Measurements from ENCODE around the gene BCKDHA. TPM values are rescaled to one million over a fixed set of nuclear protein-coding genes. Genes with fewer than 3 reads are reported as not detected.

The BCKDHA gene
- total and polyA plus RNA-seq, 2 of the 4 experiments (the other 2 are of a cell fraction): 7.6 to 7.7 TPM

DNA sequence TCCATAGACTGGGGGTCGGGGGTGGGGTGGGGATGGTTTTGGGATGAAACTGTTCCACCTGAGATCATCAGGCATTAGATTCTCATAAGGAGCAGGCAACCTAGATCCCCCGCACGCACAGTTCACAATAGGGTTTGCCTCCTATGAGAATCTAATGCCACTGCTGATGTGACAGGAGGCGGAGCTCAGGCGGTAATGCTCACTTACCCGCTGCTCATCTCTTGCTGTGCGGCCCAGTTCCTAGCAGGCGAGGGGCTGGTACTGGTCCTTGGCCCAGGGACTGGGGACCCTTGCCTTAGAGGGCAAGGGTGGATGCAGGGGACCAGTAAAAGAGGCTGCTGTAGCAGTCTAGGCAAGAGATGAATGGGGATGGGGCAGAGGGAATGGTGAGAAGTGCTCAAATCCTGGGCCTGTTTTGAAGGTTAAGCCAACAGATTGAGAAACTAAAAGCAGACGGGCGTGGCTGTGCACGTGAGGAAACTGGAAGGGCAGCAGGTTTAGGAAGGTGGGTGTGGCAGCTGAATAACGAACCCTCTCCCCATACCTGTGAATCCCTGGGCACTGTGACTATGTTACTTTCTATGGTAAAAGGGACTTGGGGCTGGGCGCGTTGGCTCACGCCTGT lies 43.8 kb downstream of the BCKDHA start:
- DNase-seq (no peak), ATAC-seq (ENCODE audit: low read depth) (no peak)
- dilution Hi-C loops (cut with HindIII; ENCODE audit: low sequenced_read_pairs, unreplicated experiment) (no loop called here), in situ Hi-C loops (cut with MboI; ENCODE audit: low sequenced_read_pairs) (loop anchor here (5.0 kb wide), 1 partner anchor 131 kb away; no protein-coding TSS in a partner anchor), intact Hi-C loops (cut with micrococcal nuclease) (no loop called here)
- Histone ChIP-seq H3K9me3 (ENCODE audit: control insufficient read depth, insufficient read depth, low read length) (no peaks in the 10 kb centered on the region), H3K4me1 (ENCODE audit: control insufficient read depth, insufficient read depth, low read length) (no peaks in the 10 kb centered on the region; the same call in 1 of the 2 replicates), H3K36me3 (ENCODE audit: control insufficient read depth, insufficient read depth, low read length) (peaks cover 4% of the 10 kb centered on the region; the same call in 1 of the 2 replicates), H3K56ac (ENCODE audit: extremely low read depth, insufficient read depth, low read length) (no peak overlapping the region), H4K5ac (ENCODE audit: low read depth, low read length) (no peak overlapping the region), H2BK20ac (ENCODE audit: low read depth, low read length) (no peak overlapping the region), H3K18ac (ENCODE audit: low read depth, low read length) (no peak overlapping the region), H3K14ac (replicated peaks; ENCODE audit: low read depth, low read length) (no peak overlapping the region), H3K79me1 (ENCODE audit: low read depth in 1 of 2, low read length in 2 of 2) (peaks cover 9 to 17% of the 10 kb centered on the region in 2 experiments), H3K4me2 (ENCODE audit: low read depth, low read length) (no peak overlapping the region), H2BK5ac (ENCODE audit: low read depth, low read length, poor library complexity, severe bottlenecking) (no peak overlapping the region), H3K4me3 (ENCODE audit: insufficient read depth, low read depth, low read length) (no peak overlapping the region), H2AK9ac (replicated peaks; ENCODE audit: low read depth, low read length, poor library complexity) (peak overlapping the region; percentile 5), H3K4ac (ENCODE audit: low read depth, low read length) (no peak overlapping the region), H3K27ac (ENCODE audit: insufficient read depth, low read length) (no peak overlapping the region), H3K27me3 (ENCODE audit: control insufficient read depth, insufficient read depth, low read length) (no peaks in the 10 kb centered on the region; the same call in 1 of the 2 replicates), H2AFZ (replicated peaks; ENCODE audit: low read length, poor library complexity) (no peak overlapping the region), H2AK5ac (ENCODE audit: low read depth, low read length) (no peak overlapping the region), H3K23ac (ENCODE audit: low read depth, low read length) (no peak overlapping the region), H2BK15ac (ENCODE audit: low read depth, low read length) (no peak overlapping the region), H4K8ac (ENCODE audit: low read depth in 2 of 2, low read length in 2 of 2) (no peak overlapping the region), H2BK120ac (ENCODE audit: low read depth, low read length) (no peak overlapping the region), H3K9ac (ENCODE audit: low read depth, low read length) (no peak overlapping the region), H4K91ac (ENCODE audit: insufficient read depth, low read depth, low read length) (no peak overlapping the region), H3K9me1 (ENCODE audit: insufficient read depth, low read length) (no peaks in the 10 kb centered on the region; the same call in 1 of the 2 replicates), H4K20me1 (ENCODE audit: insufficient read depth, low read length) (no peaks in the 10 kb centered on the region)
- WGBS, 2 experiments (ENCODE audit: extremely low coverage in 2 of 2, insufficient read length in 1 of 2): 72% methylated on average over 4 of the region's 15 CpGs; no CpG with 5 or more reads in 1 of the 2 experiments
- ChIA-PET POLR2A (ENCODE audit: unreplicated experiment) (no interaction called here), CTCF (no interaction called here)
- BruUV-seq (replicated peaks): no TSS peak
- TF ChIP-seq, protein P1, sequence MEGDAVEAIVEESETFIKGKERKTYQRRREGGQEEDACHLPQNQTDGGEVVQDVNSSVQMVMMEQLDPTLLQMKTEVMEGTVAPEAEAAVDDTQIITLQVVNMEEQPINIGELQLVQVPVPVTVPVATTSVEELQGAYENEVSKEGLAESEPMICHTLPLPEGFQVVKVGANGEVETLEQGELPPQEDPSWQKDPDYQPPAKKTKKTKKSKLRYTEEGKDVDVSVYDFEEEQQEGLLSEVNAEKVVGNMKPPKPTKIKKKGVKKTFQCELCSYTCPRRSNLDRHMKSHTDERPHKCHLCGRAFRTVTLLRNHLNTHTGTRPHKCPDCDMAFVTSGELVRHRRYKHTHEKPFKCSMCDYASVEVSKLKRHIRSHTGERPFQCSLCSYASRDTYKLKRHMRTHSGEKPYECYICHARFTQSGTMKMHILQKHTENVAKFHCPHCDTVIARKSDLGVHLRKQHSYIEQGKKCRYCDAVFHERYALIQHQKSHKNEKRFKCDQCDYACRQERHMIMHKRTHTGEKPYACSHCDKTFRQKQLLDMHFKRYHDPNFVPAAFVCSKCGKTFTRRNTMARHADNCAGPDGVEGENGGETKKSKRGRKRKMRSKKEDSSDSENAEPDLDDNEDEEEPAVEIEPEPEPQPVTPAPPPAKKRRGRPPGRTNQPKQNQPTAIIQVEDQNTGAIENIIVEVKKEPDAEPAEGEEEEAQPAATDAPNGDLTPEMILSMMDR (conservative IDR thresholded peaks at IDR 0.05; ENCODE audit: low read depth, low read length): no peak
- TF ChIP-seq RAD21 (IDR thresholded peaks at IDR 0.05; ENCODE audit: low read length) (no peak), NFE2L2 (IDR thresholded peaks at IDR 0.05; ENCODE audit: low read depth, low read length) (no peak), POLR2A (IDR thresholded peaks at IDR 0.05; ENCODE audit: low read depth, low read length) (no peak), SMC3 (IDR thresholded peaks at IDR 0.05; ENCODE audit: low read depth, low read length) (no peak), MAFK (IDR thresholded peaks at IDR 0.05; ENCODE audit: low read depth, low read length) (no peak), MXI1 (IDR thresholded peaks at IDR 0.05; ENCODE audit: borderline replicate concordance, low read depth, low read length) (no peak), FOS (IDR thresholded peaks at IDR 0.05; ENCODE audit: low read depth, low read length) (no peak), RCOR1 (IDR thresholded peaks at IDR 0.05; ENCODE audit: insufficient replicate concordance, low read length) (no peak), BHLHE40 (IDR thresholded peaks at IDR 0.05; ENCODE audit: low read depth, low read length) (no peak), CEBPB (IDR thresholded peaks at IDR 0.05; ENCODE audit: low read depth, low read length) (no peak), MAZ (IDR thresholded peaks at IDR 0.05; ENCODE audit: borderline replicate concordance, low read depth, low read length) (no peak), RFX5 (IDR thresholded peaks at IDR 0.05; ENCODE audit: low read depth, low read length) (no peak), CHD1 (IDR thresholded peaks at IDR 0.05; ENCODE audit: low read depth, low read length) (no peak)
- TF ChIP-seq, protein P2, sequence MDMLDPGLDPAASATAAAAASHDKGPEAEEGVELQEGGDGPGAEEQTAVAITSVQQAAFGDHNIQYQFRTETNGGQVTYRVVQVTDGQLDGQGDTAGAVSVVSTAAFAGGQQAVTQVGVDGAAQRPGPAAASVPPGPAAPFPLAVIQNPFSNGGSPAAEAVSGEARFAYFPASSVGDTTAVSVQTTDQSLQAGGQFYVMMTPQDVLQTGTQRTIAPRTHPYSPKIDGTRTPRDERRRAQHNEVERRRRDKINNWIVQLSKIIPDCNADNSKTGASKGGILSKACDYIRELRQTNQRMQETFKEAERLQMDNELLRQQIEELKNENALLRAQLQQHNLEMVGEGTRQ (IDR thresholded peaks at IDR 0.05; ENCODE audit: low read depth, low read length): no peak
- TF ChIP-seq, protein P3, sequence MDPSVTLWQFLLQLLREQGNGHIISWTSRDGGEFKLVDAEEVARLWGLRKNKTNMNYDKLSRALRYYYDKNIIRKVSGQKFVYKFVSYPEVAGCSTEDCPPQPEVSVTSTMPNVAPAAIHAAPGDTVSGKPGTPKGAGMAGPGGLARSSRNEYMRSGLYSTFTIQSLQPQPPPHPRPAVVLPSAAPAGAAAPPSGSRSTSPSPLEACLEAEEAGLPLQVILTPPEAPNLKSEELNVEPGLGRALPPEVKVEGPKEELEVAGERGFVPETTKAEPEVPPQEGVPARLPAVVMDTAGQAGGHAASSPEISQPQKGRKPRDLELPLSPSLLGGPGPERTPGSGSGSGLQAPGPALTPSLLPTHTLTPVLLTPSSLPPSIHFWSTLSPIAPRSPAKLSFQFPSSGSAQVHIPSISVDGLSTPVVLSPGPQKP (IDR thresholded peaks at IDR 0.05; ENCODE audit: borderline replicate concordance, low read depth, low read length): no peak
